SH-SY5Y (cell line): ENCODE results near the gene CDH4.

Source experiments
- GATA2 ChIP-seq: IDR thresholded peaks from 2 replicates; pipeline ENCODE4 v1.6.1; 2011; ENCODE audit warnings: mild to moderate bottlenecking, low read depth, low read length
- GATA3 ChIP-seq: IDR thresholded peaks from 2 replicates; pipeline ENCODE4 v1.6.1; 2011; ENCODE audit warnings: low read depth, mild to moderate bottlenecking, low read length, moderate library complexity

DNA sequence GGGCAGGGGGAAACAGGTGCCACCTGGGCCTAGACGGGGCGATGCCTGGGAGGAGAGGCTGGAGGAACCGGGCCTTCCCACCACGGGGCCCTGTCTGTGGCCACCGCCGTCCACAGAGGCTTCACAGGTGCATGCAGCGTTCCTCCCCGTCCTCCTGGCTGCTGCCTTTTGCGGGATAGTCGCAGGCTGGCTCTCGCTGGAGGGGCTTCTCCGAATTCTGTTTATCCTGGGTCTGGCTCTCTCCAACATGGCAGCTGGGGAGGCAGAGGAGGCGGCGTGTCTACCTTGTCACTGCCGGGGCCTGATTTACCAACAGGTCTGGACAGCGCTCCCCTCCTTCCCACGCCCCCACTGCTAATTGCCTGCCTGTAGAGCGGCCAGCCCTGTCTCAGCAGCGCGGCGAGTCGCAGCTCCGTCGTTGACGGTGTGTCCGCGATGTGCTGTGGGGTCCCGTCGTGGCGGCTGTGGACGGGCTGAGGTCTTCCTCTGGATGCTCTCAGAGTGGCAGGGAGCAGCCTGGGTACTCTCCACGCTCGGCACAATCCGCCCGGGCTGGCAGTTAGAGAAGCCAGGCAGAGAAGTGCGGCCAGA is 550.8 kb downstream of the CDH4 start:
- TF ChIP-seq GATA3 (no peak), GATA2 (no peak)
